Thyroid gland (tissue), 4 donors: ENCODE data around the gene TRIM65. TPM values are rescaled to one million over a fixed set of nuclear protein-coding genes. Genes with fewer than 3 reads are reported as not detected.
A peak's percentile ranks its signal among the peaks of the same experiment; 100 is the strongest.
"Not testable (repeated sequence)": the region's sequence is repeated elsewhere in the genome, so short reads cannot be mapped to it uniquely, and the experiment has no call there.

Source experiments
- DNase-seq, 2 donors: peaks; one replicate each; pipeline ENCODE4 v3.0.0-alpha.2; 2019
- H3K27ac ChIP-seq, 3 donors: fragments of 200-600 bp; sonication (generic); 1 replicate in 2 of 3; 2 replicates in 1 of 3; pipeline ENCODE4 v1.5.1; 2016 to 2019; ENCODE audit warnings: mild to moderate bottlenecking in 1 of 3, moderate library complexity in 1 of 3
- H3K27me3 ChIP-seq: fragments of 200-600 bp; sonication (generic); one replicate; pipeline ENCODE4 v1.5.1; 2019
- H3K36me3 ChIP-seq, 2 donors: fragments of 200-600 bp; sonication (generic); one replicate each; pipeline ENCODE4 v1.5.1; 2016 to 2019
- H3K4me1 ChIP-seq, 2 donors: fragments of 200-600 bp; sonication (generic); one replicate each; pipeline ENCODE4 v1.5.1; 2017 to 2019
- H3K4me3 ChIP-seq, 3 donors: fragments of 200-600 bp; sonication (generic); replicated peaks in 1 of 3; 1 replicate in 2 of 3; 2 replicates in 1 of 3; pipeline ENCODE4 v1.5.1; 2016; ENCODE audit warnings: mild to moderate bottlenecking in 1 of 3
- H3K9me3 ChIP-seq: fragments of 200-600 bp; sonication (generic); one replicate; pipeline ENCODE4 v1.5.1; 2017
- POLR2A ChIP-seq, 2 donors: fragments of 450-650 bp; IDR thresholded peaks; one replicate each; pipeline ENCODE4 v1.6.1; 2017; ENCODE audit warnings: antibody characterized with exemption in 2 of 2, mild to moderate bottlenecking in 2 of 2, moderate library complexity in 1 of 2
- WGBS, 2 donors: methylation state at CpG; one replicate each; pipeline ENCODE4 v1.1.5; 2017; 5-methylcytosine and 5-hydroxymethylcytosine counted together
- intact Hi-C: fragments of 100-400 bp; cut with DNase I; formaldehyde crosslinking; loops from one replicate; pipeline ENCODE4 v1.15.1; 2023
- total RNA-seq, 4 donors: library from RNA; depleted of rRNA; stranded (reverse); fragments of >200 nt; gene quantifications; one replicate each; pipeline ENCODE4 v1.2.3, GENCODE V29; 2016
- TF ChIP-seq, protein P1 (sequence below), 6 experiments: fragments of 200-600 bp in 3 of 6; fragments of 450-650 bp in 3 of 6; sonication (generic) in 3 of 6; IDR thresholded peaks; one replicate each; pipeline ENCODE4 v1.5.1; 2016 to 2019; ENCODE audit warnings: antibody characterized with exemption in 6 of 6, mild to moderate bottlenecking in 2 of 6, inconsistent platforms in 1 of 6, moderate library complexity in 1 of 6

Gene TRIM65
- total RNA-seq, 4 donors from 2014 or later: 23.0 to 39.4 (median 31.8) TPM

- peak overlapping the region; percentile 25 to 87 (median 70) for H3K4me3 ChIP-seq
- peak in 1 of 2 donors; percentile 30 for TF ChIP-seq POLR2A (IDR thresholded peaks at IDR 0.05)
- TF ChIP-seq, protein P1, sequence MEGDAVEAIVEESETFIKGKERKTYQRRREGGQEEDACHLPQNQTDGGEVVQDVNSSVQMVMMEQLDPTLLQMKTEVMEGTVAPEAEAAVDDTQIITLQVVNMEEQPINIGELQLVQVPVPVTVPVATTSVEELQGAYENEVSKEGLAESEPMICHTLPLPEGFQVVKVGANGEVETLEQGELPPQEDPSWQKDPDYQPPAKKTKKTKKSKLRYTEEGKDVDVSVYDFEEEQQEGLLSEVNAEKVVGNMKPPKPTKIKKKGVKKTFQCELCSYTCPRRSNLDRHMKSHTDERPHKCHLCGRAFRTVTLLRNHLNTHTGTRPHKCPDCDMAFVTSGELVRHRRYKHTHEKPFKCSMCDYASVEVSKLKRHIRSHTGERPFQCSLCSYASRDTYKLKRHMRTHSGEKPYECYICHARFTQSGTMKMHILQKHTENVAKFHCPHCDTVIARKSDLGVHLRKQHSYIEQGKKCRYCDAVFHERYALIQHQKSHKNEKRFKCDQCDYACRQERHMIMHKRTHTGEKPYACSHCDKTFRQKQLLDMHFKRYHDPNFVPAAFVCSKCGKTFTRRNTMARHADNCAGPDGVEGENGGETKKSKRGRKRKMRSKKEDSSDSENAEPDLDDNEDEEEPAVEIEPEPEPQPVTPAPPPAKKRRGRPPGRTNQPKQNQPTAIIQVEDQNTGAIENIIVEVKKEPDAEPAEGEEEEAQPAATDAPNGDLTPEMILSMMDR (IDR thresholded peaks at IDR 0.05): peak in 1 of 6 experiments; percentile 18
- H3K36me3 ChIP-seq: peaks cover 15 to 16% of the 10 kb centered on the region in 2 donors
- H3K27me3 ChIP-seq: no peaks in the 10 kb centered on the region
- peak overlapping the region; percentile 90 to 98 (median 97) for H3K27ac ChIP-seq
- peaks cover 18 to 19% of the 10 kb centered on the region in 2 donors for H3K4me1 ChIP-seq
- intact Hi-C loops: no loop called here
- no peaks in the 10 kb centered on the region for H3K9me3 ChIP-seq
- no peak for DNase-seq
- 0 to 1% methylated on average over 13 to 19 of the region's 19 CpGs for WGBS, 2 donors
Measured at GRCh38 chr17:75854881-75855309, 41.9 kb downstream of the TRIM65 start.

GRCh38 chr17:75854101-75854748 lies 42.5 kb downstream of the TRIM65 start:
- Histone ChIP-seq H3K4me1 (peaks cover 19 to 25% of the 10 kb centered on the region in 2 donors), H3K9me3 (no peaks in the 10 kb centered on the region), H3K27me3 (no peaks in the 10 kb centered on the region), H3K4me3 (peak overlapping the region; percentile 25 to 87 (median 70)), H3K36me3 (peaks cover 22 to 23% of the 10 kb centered on the region in 2 donors), H3K27ac (peak overlapping the region; percentile 90 to 98 (median 97))
- TF ChIP-seq POLR2A (IDR thresholded peaks at IDR 0.05): peak in 1 of 2 donors; percentile 31
- TF ChIP-seq, protein P1 (IDR thresholded peaks at IDR 0.05): no peak
- 17 to 27% methylated on average over 7 of the region's 7 CpGs for WGBS, 2 donors
- intact Hi-C loops: no loop called here
- peak; percentile 39 to 44 for DNase-seq

DNA sequence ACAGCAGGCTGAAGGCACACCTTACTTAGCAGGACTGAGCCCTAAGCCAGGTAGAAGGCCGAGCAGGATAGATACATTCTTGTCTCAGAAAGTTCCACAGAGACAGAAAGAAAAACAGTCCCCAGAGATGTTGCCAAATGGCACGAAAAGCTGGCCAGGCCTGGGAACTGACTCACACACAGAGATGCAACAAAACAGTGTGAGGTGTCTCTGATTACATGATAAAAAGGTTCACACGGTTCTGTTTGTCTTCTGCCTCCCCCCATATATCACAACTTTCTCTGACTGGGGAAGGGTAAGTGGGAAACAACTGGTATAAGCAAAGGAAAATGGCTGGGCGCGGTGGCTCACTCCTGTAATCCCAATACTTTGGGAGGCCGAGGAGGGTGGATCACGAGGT lies 43.3 kb downstream of the TRIM65 start:
- WGBS, 2 donors: 79 to 88% methylated on average over 7 of the region's 7 CpGs

GRCh38 chr17:75851693-75851991 lies 45.1 kb downstream of the TRIM65 start:
- H3K27me3 ChIP-seq, DNase-seq, intact Hi-C loops, H3K4me3 ChIP-seq, H3K27ac ChIP-seq, H3K9me3 ChIP-seq: not testable (repeated sequence)
- peaks cover 44 to 47% of the 10 kb centered on the region in 2 donors for H3K36me3 ChIP-seq
- H3K4me1 ChIP-seq: peaks cover 19 to 47% of the 10 kb centered on the region in 2 donors
- WGBS, 2 donors: 94 to 95% methylated on average over 15 of the region's 15 CpGs

More for the DNA sequence above, 43.3 kb downstream of the TRIM65 start:
- DNase-seq: no peak
- Histone ChIP-seq H3K27ac (peak overlapping the region in 1 of 3 donors; percentile 98), H3K9me3 (no peaks in the 10 kb centered on the region), H3K4me3 (no peak overlapping the region), H3K27me3 (no peaks in the 10 kb centered on the region), H3K36me3 (peaks cover 26 to 29% of the 10 kb centered on the region in 2 donors), H3K4me1 (peaks cover 19 to 33% of the 10 kb centered on the region in 2 donors)
- no peak for TF ChIP-seq POLR2A (IDR thresholded peaks at IDR 0.05)
- TF ChIP-seq, protein P1 (IDR thresholded peaks at IDR 0.05): no peak
- intact Hi-C loops: no loop called here

GRCh38 chr17:75850928-75851692 lies 45.6 kb downstream of the TRIM65 start:
- no peak for DNase-seq
- Histone ChIP-seq H3K27me3 (no peaks in the 10 kb centered on the region), H3K27ac (no peak overlapping the region), H3K4me3 (no peak overlapping the region), H3K4me1 (peaks cover 19 to 53% of the 10 kb centered on the region in 2 donors), H3K36me3 (peaks cover 49 to 52% of the 10 kb centered on the region in 2 donors), H3K9me3 (no peaks in the 10 kb centered on the region)
- intact Hi-C loops: no loop called here
- WGBS, 2 donors: 91 to 92% methylated on average over 12 of the region's 12 CpGs
- no peak for TF ChIP-seq POLR2A (IDR thresholded peaks at IDR 0.05)
- TF ChIP-seq, protein P1 (IDR thresholded peaks at IDR 0.05): no peak
